ENCODE results near the gene IFIH1. TPM values are rescaled to one million over a fixed set of nuclear protein-coding genes. Genes with fewer than 3 reads are reported as not detected.

IFIH1 gene
- polyA plus RNA-seq, 1 of the 3 experiments (the other 2 are of a cell fraction): 1.0 TPM

DNA sequence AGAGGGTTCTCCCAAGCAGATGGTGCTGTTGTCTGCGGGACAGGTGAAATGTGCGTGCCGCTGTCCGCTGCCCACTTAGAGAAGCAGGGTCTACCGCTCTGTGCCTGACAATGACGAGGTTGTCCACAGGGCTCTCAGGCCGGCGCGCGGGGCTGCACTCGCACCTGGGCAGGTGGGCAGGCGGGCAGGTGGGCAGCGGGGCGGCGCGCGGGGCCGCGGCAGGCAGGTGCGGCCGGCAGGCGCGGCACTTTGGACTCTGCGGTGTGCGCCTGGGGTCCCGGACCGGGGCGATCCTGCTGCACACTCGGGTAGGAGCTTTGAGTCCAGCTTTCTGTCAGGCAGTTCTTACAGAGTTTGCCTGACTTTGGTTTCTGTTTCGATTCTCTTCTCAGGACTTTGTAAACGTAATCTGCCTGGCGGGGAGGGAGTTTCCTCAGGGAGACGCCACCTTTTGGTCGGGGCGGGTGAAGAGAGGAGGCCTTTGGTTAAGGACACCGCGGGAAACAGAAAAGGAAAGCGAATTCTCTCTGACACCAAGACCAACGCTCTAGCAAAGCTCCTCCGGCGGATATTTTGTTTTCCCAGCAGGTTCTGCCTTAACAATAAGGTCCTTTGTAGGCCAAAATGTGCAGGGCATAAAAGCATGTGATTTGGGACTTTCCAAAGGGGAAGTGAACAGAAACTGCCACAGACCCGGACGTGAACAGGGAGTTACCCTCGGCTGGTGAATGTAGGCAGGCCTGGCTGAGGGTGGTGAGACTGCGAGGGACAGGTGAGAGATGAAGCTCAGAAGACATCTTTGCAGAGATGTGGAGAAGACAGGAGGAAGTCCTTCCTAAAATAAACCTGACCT lies at the start of gene IFIH1 (continued):
- TF ChIP-seq, protein P1, sequence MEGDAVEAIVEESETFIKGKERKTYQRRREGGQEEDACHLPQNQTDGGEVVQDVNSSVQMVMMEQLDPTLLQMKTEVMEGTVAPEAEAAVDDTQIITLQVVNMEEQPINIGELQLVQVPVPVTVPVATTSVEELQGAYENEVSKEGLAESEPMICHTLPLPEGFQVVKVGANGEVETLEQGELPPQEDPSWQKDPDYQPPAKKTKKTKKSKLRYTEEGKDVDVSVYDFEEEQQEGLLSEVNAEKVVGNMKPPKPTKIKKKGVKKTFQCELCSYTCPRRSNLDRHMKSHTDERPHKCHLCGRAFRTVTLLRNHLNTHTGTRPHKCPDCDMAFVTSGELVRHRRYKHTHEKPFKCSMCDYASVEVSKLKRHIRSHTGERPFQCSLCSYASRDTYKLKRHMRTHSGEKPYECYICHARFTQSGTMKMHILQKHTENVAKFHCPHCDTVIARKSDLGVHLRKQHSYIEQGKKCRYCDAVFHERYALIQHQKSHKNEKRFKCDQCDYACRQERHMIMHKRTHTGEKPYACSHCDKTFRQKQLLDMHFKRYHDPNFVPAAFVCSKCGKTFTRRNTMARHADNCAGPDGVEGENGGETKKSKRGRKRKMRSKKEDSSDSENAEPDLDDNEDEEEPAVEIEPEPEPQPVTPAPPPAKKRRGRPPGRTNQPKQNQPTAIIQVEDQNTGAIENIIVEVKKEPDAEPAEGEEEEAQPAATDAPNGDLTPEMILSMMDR (IDR thresholded peaks at IDR 0.05): peak; percentile 56
- no peak for TF ChIP-seq FOSL2 (IDR thresholded peaks at IDR 0.05; ENCODE audit: borderline replicate concordance, low read depth)
- TF ChIP-seq, protein P2, sequence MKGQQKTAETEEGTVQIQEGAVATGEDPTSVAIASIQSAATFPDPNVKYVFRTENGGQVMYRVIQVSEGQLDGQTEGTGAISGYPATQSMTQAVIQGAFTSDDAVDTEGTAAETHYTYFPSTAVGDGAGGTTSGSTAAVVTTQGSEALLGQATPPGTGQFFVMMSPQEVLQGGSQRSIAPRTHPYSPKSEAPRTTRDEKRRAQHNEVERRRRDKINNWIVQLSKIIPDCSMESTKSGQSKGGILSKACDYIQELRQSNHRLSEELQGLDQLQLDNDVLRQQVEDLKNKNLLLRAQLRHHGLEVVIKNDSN (IDR thresholded peaks at IDR 0.05; ENCODE audit: borderline replicate concordance, low read depth): no peak
- no peak for TF ChIP-seq NFIC (IDR thresholded peaks at IDR 0.05; ENCODE audit: borderline replicate concordance)
- TF ChIP-seq YY1 (IDR thresholded peaks at IDR 0.05; ENCODE audit: low read depth): no peak
- no peak for TF ChIP-seq EP300 (IDR thresholded peaks at IDR 0.05; ENCODE audit: borderline replicate concordance in 1 of 2, low read depth in 1 of 2, low read length in 1 of 2)
- TF ChIP-seq, protein P3, sequence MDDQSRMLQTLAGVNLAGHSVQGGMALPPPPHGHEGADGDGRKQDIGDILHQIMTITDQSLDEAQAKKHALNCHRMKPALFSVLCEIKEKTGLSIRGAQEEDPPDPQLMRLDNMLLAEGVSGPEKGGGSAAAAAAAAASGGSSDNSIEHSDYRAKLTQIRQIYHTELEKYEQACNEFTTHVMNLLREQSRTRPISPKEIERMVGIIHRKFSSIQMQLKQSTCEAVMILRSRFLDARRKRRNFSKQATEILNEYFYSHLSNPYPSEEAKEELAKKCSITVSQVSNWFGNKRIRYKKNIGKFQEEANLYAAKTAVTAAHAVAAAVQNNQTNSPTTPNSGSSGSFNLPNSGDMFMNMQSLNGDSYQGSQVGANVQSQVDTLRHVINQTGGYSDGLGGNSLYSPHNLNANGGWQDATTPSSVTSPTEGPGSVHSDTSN (IDR thresholded peaks at IDR 0.05): 0 out of 2 replicates have a peak, but pooled peaks have one; percentile 10

DNA sequence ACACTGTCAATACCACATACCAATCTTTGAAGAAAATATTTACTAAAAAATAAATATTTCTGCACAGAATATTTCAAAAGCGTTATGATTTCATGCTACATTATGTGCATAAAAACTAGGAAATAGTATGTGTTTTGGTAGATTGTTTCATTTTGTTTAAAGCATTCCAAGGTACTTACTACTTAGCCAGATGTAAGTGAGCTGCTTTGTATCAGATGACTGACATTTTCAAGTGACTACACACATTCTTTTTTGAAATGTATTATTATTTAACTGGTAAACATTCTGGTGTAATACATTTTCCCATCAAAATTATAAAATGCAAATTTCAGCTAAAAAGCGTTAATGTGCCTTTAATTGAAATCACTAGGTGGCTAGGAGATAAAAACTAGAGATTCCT lies 46.9 kb upstream of the IFIH1 start:
- TF ChIP-seq JUND (IDR thresholded peaks at IDR 0.05) (0 out of 2 replicates have a peak, but pooled peaks have one; percentile 6), FOSL2 (IDR thresholded peaks at IDR 0.05; ENCODE audit: borderline replicate concordance, low read depth) (no peak), TCF12 (IDR thresholded peaks at IDR 0.05) (peak; percentile 63), POLR2AphosphoS5 (IDR thresholded peaks at IDR 0.05; ENCODE audit: low read depth, low read length) (no peak)
- TF ChIP-seq, protein P3 (IDR thresholded peaks at IDR 0.05): peak; percentile 23; the same call in 1 of the 2 replicates
- Histone ChIP-seq H3K9me2 (no peaks in the 10 kb centered on the region; the same call in 1 of the 2 replicates), H3K79me2 (ENCODE audit: insufficient read depth) (no peaks in the 10 kb centered on the region), H3K27ac (ENCODE audit: low read depth in 2 of 2, low read length in 1 of 2) (no peak overlapping the region), H4K20me1 (ENCODE audit: insufficient read depth) (no peaks in the 10 kb centered on the region), H3F3A (replicated peaks; ENCODE audit: insufficient read depth) (peaks cover 12% of the 10 kb centered on the region), H3K36me3 (replicated peaks in 1 of 2; ENCODE audit: control insufficient read depth in 1 of 2, insufficient read depth in 2 of 2, low read length in 1 of 2) (peaks cover 5 to 7% of the 10 kb centered on the region in 2 experiments), H3K4me1 (ENCODE audit: control insufficient read depth in 1 of 2, insufficient read depth in 2 of 2, low read depth in 1 of 2, low read length in 1 of 2) (peaks cover 0 to 7% of the 10 kb centered on the region in 2 experiments; a peak in 1 of 4 replicates), H3K9ac (no peak overlapping the region), H2AFZ (ENCODE audit: low read depth) (no peak overlapping the region), H3K4me2 (no peak overlapping the region), H3K4me3 (ENCODE audit: low read depth in 2 of 2, low read length in 1 of 2) (no peak overlapping the region), H3K9me3 (no peaks in the 10 kb centered on the region), H3K27me3 (ENCODE audit: insufficient read depth) (no peaks in the 10 kb centered on the region)
- CTCF ChIA-PET: no interaction called here
- 91% methylated on average over 2 of the region's 2 CpGs for WGBS (ENCODE audit: low lambda C conversion rate)
- POLR2A ChIA-PET: no interaction called here
- DNase-seq: no peak

All from SK-N-SH (cell line).